Measurements from ENCODE around the gene PDE1C.

The PDE1C gene

DNA sequence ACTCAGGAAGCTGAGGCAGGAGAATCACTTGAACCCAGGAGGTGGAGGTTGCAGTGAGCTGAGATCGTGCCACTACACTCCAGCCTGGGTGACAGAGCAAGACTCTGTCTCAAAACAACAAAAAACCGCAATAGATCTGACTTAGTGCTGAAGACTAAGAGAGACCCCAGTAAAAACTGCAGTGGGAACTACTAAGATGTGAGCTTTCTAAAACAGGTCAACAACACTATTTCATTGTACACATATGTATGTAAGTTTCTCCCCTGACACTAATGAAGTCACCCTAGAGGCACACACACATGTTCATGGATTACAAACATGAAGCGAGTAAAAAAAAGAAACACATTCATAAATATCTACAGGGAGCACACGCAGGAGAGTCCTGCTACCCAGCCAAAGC is 68.3 kb downstream of the PDE1C start:
- Histone ChIP-seq H3K4me3 (ENCODE audit: low read depth, low read length) (no peak overlapping the region), H3K79me2 (ENCODE audit: control insufficient read depth, insufficient read depth, low read length, unreplicated experiment) (no peaks in the 10 kb centered on the region), H3K27me3 (ENCODE audit: insufficient read depth, low read length) (no peaks in the 10 kb centered on the region), H3K4me1 (ENCODE audit: control insufficient read depth, insufficient read depth, low read length, unreplicated experiment) (no peaks in the 10 kb centered on the region), H3K36me3 (ENCODE audit: insufficient read depth, low read length) (no peaks in the 10 kb centered on the region), H3K27ac (ENCODE audit: low read depth, low read length) (no peak overlapping the region), H2AFZ (ENCODE audit: low read length, unreplicated experiment) (no peak overlapping the region)

DNA sequence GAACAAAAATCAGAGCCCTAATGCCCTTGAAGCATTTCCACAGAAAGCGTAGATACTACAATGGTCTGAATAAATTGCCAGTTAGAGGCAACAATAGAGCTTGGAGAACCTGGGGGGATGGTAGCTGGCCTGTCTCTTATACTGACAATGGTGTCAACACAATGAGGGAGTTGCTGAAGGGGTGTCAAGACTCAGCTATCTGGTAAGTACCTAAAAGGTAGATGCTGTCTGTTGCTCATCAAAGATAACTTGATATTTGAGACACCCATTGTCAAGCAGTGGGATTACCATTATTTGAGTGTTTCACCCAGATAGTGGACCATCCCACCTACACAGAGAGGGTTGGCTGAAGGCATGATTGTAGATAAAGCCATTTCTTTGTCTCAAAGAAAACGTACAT is 72.8 kb downstream of the PDE1C start:
- H3K79me2 ChIP-seq (ENCODE audit: control insufficient read depth, insufficient read depth, low read length, unreplicated experiment): no peaks in the 10 kb centered on the region
- no peaks in the 10 kb centered on the region for H3K36me3 ChIP-seq (ENCODE audit: insufficient read depth, low read length)
- no peak overlapping the region for H3K27ac ChIP-seq (ENCODE audit: low read depth, low read length)
- H2AFZ ChIP-seq (ENCODE audit: low read length, unreplicated experiment): no peak overlapping the region
- no peaks in the 10 kb centered on the region for H3K27me3 ChIP-seq (ENCODE audit: insufficient read depth, low read length)
- H3K4me1 ChIP-seq (ENCODE audit: control insufficient read depth, insufficient read depth, low read length, unreplicated experiment): peaks cover under 1% of the 10 kb centered on the region
- H3K4me3 ChIP-seq (ENCODE audit: low read depth, low read length): no peak overlapping the region

DNA sequence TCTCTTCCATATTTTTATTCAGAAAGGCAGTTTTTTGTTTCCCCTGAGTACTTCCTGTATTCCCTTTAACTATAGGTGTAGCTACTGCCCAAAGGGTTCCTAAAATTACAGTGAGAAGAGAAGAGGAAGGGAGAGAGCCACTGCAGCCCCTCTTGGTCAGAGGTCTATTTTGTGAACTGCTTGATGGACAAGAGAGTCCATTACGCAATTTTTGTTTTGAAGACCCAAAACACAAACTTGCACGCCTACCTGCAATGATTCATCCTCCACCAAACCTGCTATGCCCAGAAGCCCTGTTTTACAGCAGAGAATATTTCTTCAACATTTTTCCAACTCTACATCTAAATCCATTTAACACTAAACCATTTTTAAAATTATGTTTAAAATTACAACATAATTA is 75.1 kb downstream of the PDE1C start:
- H3K27me3 ChIP-seq (ENCODE audit: insufficient read depth, low read length): no peaks in the 10 kb centered on the region
- no peak overlapping the region for H3K27ac ChIP-seq (ENCODE audit: low read depth, low read length)
- no peak overlapping the region for H2AFZ ChIP-seq (ENCODE audit: low read length, unreplicated experiment)
- H3K36me3 ChIP-seq (ENCODE audit: insufficient read depth, low read length): no peaks in the 10 kb centered on the region
- H3K4me3 ChIP-seq (ENCODE audit: low read depth, low read length): no peak overlapping the region
- H3K79me2 ChIP-seq (ENCODE audit: control insufficient read depth, insufficient read depth, low read length, unreplicated experiment): no peaks in the 10 kb centered on the region
- peaks cover 15% of the 10 kb centered on the region for H3K4me1 ChIP-seq (ENCODE audit: control insufficient read depth, insufficient read depth, low read length, unreplicated experiment)

DNA sequence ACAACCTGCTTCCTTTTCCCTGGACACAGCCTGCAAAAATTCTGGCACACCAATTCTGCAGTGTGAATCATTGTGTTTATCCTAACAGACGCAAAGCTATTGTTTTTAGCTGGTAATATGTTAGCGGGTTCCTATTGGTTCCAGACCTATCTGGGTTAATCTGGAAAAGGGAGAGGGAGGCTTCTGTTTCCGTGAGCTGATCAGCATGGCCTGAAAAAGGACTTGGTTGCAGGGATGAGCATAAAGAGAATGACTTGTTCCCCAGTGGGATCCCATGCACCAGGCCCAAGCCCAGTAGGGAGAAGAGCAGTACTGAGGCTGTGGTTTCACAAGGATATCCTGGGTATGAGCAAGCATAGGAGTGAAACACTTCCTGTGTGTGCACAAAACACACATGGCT is 78.4 kb downstream of the PDE1C start:
- H3K4me1 ChIP-seq (ENCODE audit: control insufficient read depth, insufficient read depth, low read length, unreplicated experiment): peaks cover 15% of the 10 kb centered on the region
- H3K27me3 ChIP-seq (ENCODE audit: insufficient read depth, low read length): no peaks in the 10 kb centered on the region
- no peak overlapping the region for H3K27ac ChIP-seq (ENCODE audit: low read depth, low read length)
- no peak overlapping the region for H3K4me3 ChIP-seq (ENCODE audit: low read depth, low read length)
- H3K36me3 ChIP-seq (ENCODE audit: insufficient read depth, low read length): no peaks in the 10 kb centered on the region
- no peaks in the 10 kb centered on the region for H3K79me2 ChIP-seq (ENCODE audit: control insufficient read depth, insufficient read depth, low read length, unreplicated experiment)
- H2AFZ ChIP-seq (ENCODE audit: low read length, unreplicated experiment): no peak overlapping the region

DNA sequence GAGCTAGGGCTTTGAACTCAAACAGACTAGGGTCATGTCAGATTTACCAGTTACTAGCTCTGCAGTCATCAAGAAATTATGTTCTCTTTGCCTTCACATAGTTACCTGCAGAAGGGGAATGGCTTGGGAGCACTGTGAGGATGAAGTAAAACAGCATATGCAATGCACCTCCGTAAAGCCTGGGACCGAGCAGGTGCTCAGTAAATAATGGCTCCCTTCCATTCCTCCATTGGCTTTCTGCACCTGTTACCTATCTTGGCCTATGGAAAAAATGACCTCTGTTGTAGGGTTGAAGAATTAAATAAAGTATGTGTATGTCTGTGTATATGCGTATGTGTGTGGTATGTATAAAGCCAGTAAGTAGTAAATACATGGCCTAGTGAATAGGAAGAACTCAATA is 78.8 kb downstream of the PDE1C start:
- Histone ChIP-seq H2AFZ (ENCODE audit: low read length, unreplicated experiment) (no peak overlapping the region), H3K4me3 (ENCODE audit: low read depth, low read length) (no peak overlapping the region), H3K36me3 (ENCODE audit: insufficient read depth, low read length) (no peaks in the 10 kb centered on the region), H3K27me3 (ENCODE audit: insufficient read depth, low read length) (no peaks in the 10 kb centered on the region), H3K4me1 (ENCODE audit: control insufficient read depth, insufficient read depth, low read length, unreplicated experiment) (peaks cover 15% of the 10 kb centered on the region), H3K27ac (ENCODE audit: low read depth, low read length) (no peak overlapping the region), H3K79me2 (ENCODE audit: control insufficient read depth, insufficient read depth, low read length, unreplicated experiment) (no peaks in the 10 kb centered on the region)

DNA sequence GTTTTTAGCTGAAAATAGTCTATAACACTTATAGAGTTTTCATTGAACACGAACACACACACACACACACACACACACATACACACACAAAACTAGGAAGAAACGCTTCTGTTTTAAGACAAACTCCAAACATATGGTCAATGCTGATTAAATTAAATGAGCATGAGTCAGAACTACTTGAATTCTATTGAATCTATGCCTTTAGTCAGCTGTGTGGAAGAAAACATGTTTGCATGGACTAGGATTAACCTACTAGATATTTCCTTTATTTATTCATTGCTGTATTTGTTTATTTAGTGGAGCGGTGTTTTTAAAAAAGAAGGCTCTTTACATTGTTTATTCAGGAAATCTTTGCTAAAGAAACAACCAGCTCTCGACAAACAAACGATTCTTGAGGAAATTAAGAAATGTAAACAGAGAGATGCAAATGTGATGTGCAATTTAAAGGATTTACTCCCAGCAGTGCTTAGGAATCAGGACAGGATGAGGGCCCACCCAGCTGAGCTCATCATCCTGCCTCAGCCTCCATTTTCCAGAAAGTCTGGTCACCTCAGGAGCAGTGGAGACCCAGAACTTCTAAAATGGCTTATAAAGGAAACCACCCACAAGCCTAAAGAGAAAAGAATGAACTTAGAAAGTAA is 83.2 kb downstream of the PDE1C start:
- no peaks in the 10 kb centered on the region for H3K79me2 ChIP-seq (ENCODE audit: control insufficient read depth, insufficient read depth, low read length, unreplicated experiment)

DNA sequence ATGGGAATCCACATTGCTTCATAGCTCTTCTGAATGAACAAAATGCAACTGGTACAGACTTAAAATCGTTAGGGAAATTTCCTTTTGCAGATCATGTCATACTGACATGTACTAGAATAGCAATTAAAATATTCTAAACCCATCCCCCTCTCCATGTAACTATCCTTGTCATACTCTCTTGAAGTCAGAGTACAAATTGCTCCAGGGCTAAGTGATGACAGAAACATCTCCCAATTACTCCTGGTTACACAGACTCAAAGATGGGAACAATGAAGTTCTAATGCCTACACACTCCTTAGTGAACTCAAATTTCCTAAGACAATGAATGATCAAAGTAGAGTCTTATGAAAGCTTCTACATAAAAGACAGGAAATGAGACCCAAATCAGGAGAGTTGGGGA is 87.2 kb downstream of the PDE1C start:
- no peaks in the 10 kb centered on the region for H3K27me3 ChIP-seq (ENCODE audit: insufficient read depth, low read length)
- no peaks in the 10 kb centered on the region for H3K36me3 ChIP-seq (ENCODE audit: insufficient read depth, low read length)
- no peak overlapping the region for H2AFZ ChIP-seq (ENCODE audit: low read length, unreplicated experiment)
- no peak overlapping the region for H3K27ac ChIP-seq (ENCODE audit: low read depth, low read length)
- no peaks in the 10 kb centered on the region for H3K79me2 ChIP-seq (ENCODE audit: control insufficient read depth, insufficient read depth, low read length, unreplicated experiment)
- H3K4me3 ChIP-seq (ENCODE audit: low read depth, low read length): no peak overlapping the region
- H3K4me1 ChIP-seq (ENCODE audit: control insufficient read depth, insufficient read depth, low read length, unreplicated experiment): no peaks in the 10 kb centered on the region

More for the DNA sequence above, 83.2 kb downstream of the PDE1C start:
- H3K4me1 ChIP-seq (ENCODE audit: control insufficient read depth, insufficient read depth, low read length, unreplicated experiment): peaks cover 10% of the 10 kb centered on the region
- H3K27ac ChIP-seq (ENCODE audit: low read depth, low read length): no peak overlapping the region
- H3K4me3 ChIP-seq (ENCODE audit: low read depth, low read length): no peak overlapping the region
- no peak overlapping the region for H2AFZ ChIP-seq (ENCODE audit: low read length, unreplicated experiment)
- H3K27me3 ChIP-seq (ENCODE audit: insufficient read depth, low read length): no peaks in the 10 kb centered on the region
- H3K36me3 ChIP-seq (ENCODE audit: insufficient read depth, low read length): no peaks in the 10 kb centered on the region

DNA sequence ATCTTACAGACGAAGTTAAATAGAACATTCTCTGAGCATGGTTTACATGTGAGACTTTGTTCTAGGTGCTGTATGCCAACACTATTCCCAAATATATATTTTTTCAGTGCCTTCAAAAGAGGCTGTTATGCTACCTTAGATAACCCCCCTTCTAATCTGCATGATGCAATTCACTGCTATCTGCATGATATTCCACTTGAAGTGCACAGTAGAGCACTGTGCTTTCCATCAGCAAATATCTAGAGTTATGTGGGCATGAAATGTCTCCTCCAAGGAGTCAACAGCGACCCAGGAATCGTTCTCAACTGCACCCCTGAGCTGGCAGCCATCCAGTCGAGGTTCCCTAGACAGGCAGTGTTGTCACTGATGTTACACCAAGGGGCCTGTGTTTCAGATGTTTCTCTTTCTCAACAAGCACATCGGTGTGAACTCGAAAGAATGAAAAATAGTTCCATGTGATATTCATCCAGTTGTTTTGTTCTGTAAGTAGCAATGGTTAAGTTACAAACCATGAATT is 88.3 kb downstream of the PDE1C start:
- Histone ChIP-seq H2AFZ (ENCODE audit: low read length, unreplicated experiment) (no peak overlapping the region), H3K4me3 (ENCODE audit: low read depth, low read length) (no peak overlapping the region), H3K4me1 (ENCODE audit: control insufficient read depth, insufficient read depth, low read length, unreplicated experiment) (no peaks in the 10 kb centered on the region), H3K27ac (ENCODE audit: low read depth, low read length) (no peak overlapping the region), H3K36me3 (ENCODE audit: insufficient read depth, low read length) (0 out of 2 replicates have a peak, but pooled peaks cover 2% of the 10 kb centered on the region), H3K27me3 (ENCODE audit: insufficient read depth, low read length) (no peaks in the 10 kb centered on the region), H3K79me2 (ENCODE audit: control insufficient read depth, insufficient read depth, low read length, unreplicated experiment) (no peaks in the 10 kb centered on the region)

DNA sequence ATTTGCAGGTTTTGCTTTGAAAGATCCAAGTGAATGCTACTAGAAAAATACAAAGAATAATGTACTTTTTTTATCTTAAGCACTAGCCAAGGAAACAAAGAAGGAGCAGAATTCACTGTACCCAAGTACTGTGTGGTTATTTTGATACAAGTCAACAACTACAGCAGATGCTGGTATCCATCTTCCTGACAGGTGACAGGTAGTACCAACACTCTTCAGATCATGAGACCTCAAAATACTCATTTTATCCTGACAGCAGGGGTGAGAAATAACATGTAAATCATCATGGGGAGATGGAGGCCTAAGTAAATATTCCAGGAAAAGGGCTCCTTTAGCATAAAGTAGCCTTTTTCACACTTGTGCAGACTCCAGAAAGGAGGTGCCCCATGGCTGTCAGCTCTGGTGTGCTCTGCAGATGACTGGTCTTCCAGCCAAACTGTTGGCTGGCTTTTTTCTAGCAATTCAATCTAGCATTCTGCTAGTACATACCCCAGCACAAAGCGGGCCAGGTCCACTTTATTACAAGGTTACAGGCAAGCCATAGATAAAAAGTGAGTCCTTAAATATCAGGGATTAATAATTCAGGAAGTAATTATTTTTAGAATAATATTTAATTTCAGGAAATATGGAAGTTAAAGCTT is 90.4 kb downstream of the PDE1C start:
- no peaks in the 10 kb centered on the region for H3K27me3 ChIP-seq (ENCODE audit: insufficient read depth, low read length)
- H2AFZ ChIP-seq (ENCODE audit: low read length, unreplicated experiment): no peak overlapping the region
- H3K27ac ChIP-seq (ENCODE audit: low read depth, low read length): no peak overlapping the region

DNA sequence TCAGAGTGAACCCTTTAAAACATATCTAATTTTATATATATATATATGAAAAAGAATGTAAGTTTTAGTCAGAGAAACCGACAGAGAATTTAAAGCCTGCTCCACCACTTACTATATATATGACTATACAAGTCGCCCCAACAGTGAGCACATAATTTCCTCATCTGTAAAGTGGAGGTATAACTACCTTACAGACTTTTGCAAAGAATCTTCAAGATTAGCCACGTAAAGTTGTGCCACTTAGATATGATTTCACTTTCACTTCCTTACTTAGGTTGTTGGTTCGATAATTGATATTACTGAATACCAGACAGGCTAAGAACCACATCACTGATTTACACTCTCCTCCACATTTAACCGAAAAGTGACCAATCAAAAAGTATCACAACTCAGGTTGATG is 94.7 kb downstream of the PDE1C start:
- Histone ChIP-seq H3K27ac (ENCODE audit: low read depth, low read length) (no peak overlapping the region), H3K4me3 (ENCODE audit: low read depth, low read length) (no peak overlapping the region), H2AFZ (ENCODE audit: low read length, unreplicated experiment) (no peak overlapping the region), H3K27me3 (ENCODE audit: insufficient read depth, low read length) (no peaks in the 10 kb centered on the region), H3K79me2 (ENCODE audit: control insufficient read depth, insufficient read depth, low read length, unreplicated experiment) (no peaks in the 10 kb centered on the region), H3K36me3 (ENCODE audit: insufficient read depth, low read length) (0 out of 2 replicates have a peak, but pooled peaks cover 2% of the 10 kb centered on the region), H3K4me1 (ENCODE audit: control insufficient read depth, insufficient read depth, low read length, unreplicated experiment) (peaks cover 2% of the 10 kb centered on the region)

More for the DNA sequence above, 90.4 kb downstream of the PDE1C start:
- Histone ChIP-seq H3K79me2 (ENCODE audit: control insufficient read depth, insufficient read depth, low read length, unreplicated experiment) (no peaks in the 10 kb centered on the region), H3K4me1 (ENCODE audit: control insufficient read depth, insufficient read depth, low read length, unreplicated experiment) (no peaks in the 10 kb centered on the region), H3K4me3 (ENCODE audit: low read depth, low read length) (no peak overlapping the region), H3K36me3 (ENCODE audit: insufficient read depth, low read length) (0 out of 2 replicates have a peak, but pooled peaks cover 2% of the 10 kb centered on the region)

DNA sequence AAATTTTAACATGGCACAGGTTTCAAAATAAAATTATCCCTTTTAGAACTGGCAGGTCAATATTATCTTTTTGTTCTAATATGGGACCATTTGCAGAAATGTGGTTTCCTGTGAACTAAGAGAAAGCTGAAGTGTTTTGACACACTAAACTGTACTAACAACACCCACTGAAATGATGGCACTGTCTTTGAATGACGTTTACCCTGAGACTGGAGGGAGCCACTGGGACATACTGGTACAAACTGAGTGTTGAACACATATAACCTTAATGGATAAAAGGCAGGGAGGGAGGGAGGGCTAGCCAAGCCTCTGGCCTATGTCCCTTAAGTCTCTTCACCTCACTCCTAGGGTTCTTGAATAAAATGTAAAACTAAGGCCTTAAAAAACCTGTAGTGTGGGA is 95.9 kb downstream of the PDE1C start:
- Histone ChIP-seq H3K79me2 (ENCODE audit: control insufficient read depth, insufficient read depth, low read length, unreplicated experiment) (no peaks in the 10 kb centered on the region), H3K36me3 (ENCODE audit: insufficient read depth, low read length) (0 out of 2 replicates have a peak, but pooled peaks cover 2% of the 10 kb centered on the region), H2AFZ (ENCODE audit: low read length, unreplicated experiment) (no peak overlapping the region), H3K27me3 (ENCODE audit: insufficient read depth, low read length) (no peaks in the 10 kb centered on the region), H3K27ac (ENCODE audit: low read depth, low read length) (no peak overlapping the region), H3K4me3 (ENCODE audit: low read depth, low read length) (no peak overlapping the region), H3K4me1 (ENCODE audit: control insufficient read depth, insufficient read depth, low read length, unreplicated experiment) (peaks cover 7% of the 10 kb centered on the region)
